CD4-positive, alpha-beta T cell treated with Interleukin-6 for 4 hours (primary cell): ENCODE results near the gene LYL1.

ENCODE experiments used
- DNase-seq: peaks from one replicate; pipeline ENCODE4 v3.0.0-alpha.2; 2020; ENCODE audit warnings: mixed read lengths

The LYL1 gene

GRCh38 chr19:13071444-13072187 is 31.0 kb downstream of the LYL1 start:
- no peak for DNase-seq

GRCh38 chr19:13070425-13071140 is 32.1 kb downstream of the LYL1 start:
- no peak for DNase-seq

GRCh38 chr19:13069415-13070359 is 33.0 kb downstream of the LYL1 start:
- no peak for DNase-seq

- no peak for DNase-seq
Measured at GRCh38 chr19:13068085-13068846, 34.4 kb downstream of the LYL1 start.

GRCh38 chr19:13066933-13067807 is 35.5 kb downstream of the LYL1 start:
- DNase-seq, result no peak

- no peak for DNase-seq
Measured at GRCh38 chr19:13066226-13066625, 36.4 kb downstream of the LYL1 start.

GRCh38 chr19:13064092-13064489 is 38.6 kb downstream of the LYL1 start:
- no peak for DNase-seq

- no peak for DNase-seq
Measured at GRCh38 chr19:13063461-13064091, 39.1 kb downstream of the LYL1 start.

- no peak for DNase-seq
Measured at GRCh38 chr19:13062317-13062716, 40.3 kb downstream of the LYL1 start.

GRCh38 chr19:13060964-13061927 is 41.4 kb downstream of the LYL1 start:
- peak; percentile 83 for DNase-seq

- no peak for DNase-seq
Measured at GRCh38 chr19:13060233-13060963, 42.3 kb downstream of the LYL1 start.

GRCh38 chr19:13058951-13059660 is 43.6 kb downstream of the LYL1 start:
- DNase-seq, result no peak

- no peak for DNase-seq
Measured at GRCh38 chr19:13057744-13058143, 44.9 kb downstream of the LYL1 start.

GRCh38 chr19:13057147-13057572 is 45.5 kb downstream of the LYL1 start:
- no peak for DNase-seq

GRCh38 chr19:13056052-13056660 is 46.5 kb downstream of the LYL1 start:
- no peak for DNase-seq

- no peak for DNase-seq
Measured at GRCh38 chr19:13055213-13056051, 47.2 kb downstream of the LYL1 start.
